Right atrium auricular region (tissue), 2 donors: ENCODE results near the gene KRT78. TPM values are rescaled to one million over a fixed set of nuclear protein-coding genes. Genes with fewer than 3 reads are reported as not detected.

Source experiments
- DNase-seq: peaks from one replicate; pipeline ENCODE4 v3.0.0-alpha.2; 2019; ENCODE audit warnings: low spot score
- H3K27ac ChIP-seq, 2 donors: fragments of 200-600 bp; sonication (generic); 1 replicate in 1 of 2; 2 replicates in 1 of 2; pipeline ENCODE4 v1.5.1; 2016 to 2019
- H3K27me3 ChIP-seq, 2 donors: fragments of 200-600 bp; sonication (generic); one replicate each; pipeline versions ENCODE4 v1.5.1 to v1.6.0; 2017 to 2019
- H3K36me3 ChIP-seq: fragments of 200-600 bp; sonication (generic); one replicate; pipeline ENCODE4 v1.5.1; 2016
- H3K4me1 ChIP-seq, 2 donors: fragments of 200-600 bp; sonication (generic); one replicate each; pipeline versions ENCODE4 v1.5.1 to v1.6.0; 2017 to 2019
- H3K4me3 ChIP-seq, 2 donors: fragments of 200-600 bp; sonication (generic); 1 replicate in 1 of 2; 2 replicates in 1 of 2; pipeline ENCODE4 v1.5.1; 2017 to 2019; ENCODE audit warnings: mild to moderate bottlenecking in 1 of 2, moderate library complexity in 1 of 2
- H3K9me3 ChIP-seq, 2 donors: fragments of 200-600 bp; sonication (generic); one replicate each; pipeline ENCODE4 v1.5.1; 2019
- CTCF ChIP-seq, 2 donors: fragments of 200-600 bp; sonication (generic); IDR thresholded peaks; one replicate each; pipeline ENCODE4 v1.5.1; 2019; ENCODE audit warnings: antibody characterized with exemption in 2 of 2
- total RNA-seq, 2 donors: library from RNA; depleted of rRNA; stranded (reverse); fragments of >200 nt; gene quantifications; one replicate each; pipeline ENCODE4 v1.1.0, GENCODE V29; 2016

Gene KRT78
- total RNA-seq, 2 donors from 2014 or later = not detected

GRCh38 chr12:52818388-52818787 is 30.4 kb downstream of the KRT78 start:
- Histone ChIP-seq H3K4me3 (no peak overlapping the region), H3K36me3 (no peaks in the 10 kb centered on the region), H3K9me3 (no peaks in the 10 kb centered on the region), H3K27ac (no peak overlapping the region), H3K4me1 (no peaks in the 10 kb centered on the region), H3K27me3 (no peaks in the 10 kb centered on the region)
- no peak for TF ChIP-seq CTCF (IDR thresholded peaks at IDR 0.05)
- no peak for DNase-seq

GRCh38 chr12:52817699-52818238 is 31.0 kb downstream of the KRT78 start:
- Histone ChIP-seq H3K4me3 (no peak overlapping the region), H3K27ac (no peak overlapping the region), H3K27me3 (no peaks in the 10 kb centered on the region), H3K4me1 (no peaks in the 10 kb centered on the region), H3K36me3 (no peaks in the 10 kb centered on the region), H3K9me3 (no peaks in the 10 kb centered on the region)
- DNase-seq = no peak
- TF ChIP-seq CTCF (IDR thresholded peaks at IDR 0.05) = no peak

- TF ChIP-seq CTCF (IDR thresholded peaks at IDR 0.05) = no peak
- DNase-seq = no peak
- Histone ChIP-seq H3K27ac (no peak overlapping the region), H3K4me1 (no peaks in the 10 kb centered on the region), H3K27me3 (no peaks in the 10 kb centered on the region), H3K4me3 (no peak overlapping the region), H3K9me3 (no peaks in the 10 kb centered on the region), H3K36me3 (no peaks in the 10 kb centered on the region)
These were observed 31.6 kb downstream of the KRT78 start for GRCh38 chr12:52817003-52817698.

GRCh38 chr12:52815676-52816588 is 32.9 kb downstream of the KRT78 start:
- no peak for DNase-seq
- TF ChIP-seq CTCF (IDR thresholded peaks at IDR 0.05) = no peak
- H3K4me3 ChIP-seq = no peak overlapping the region
- no peaks in the 10 kb centered on the region for H3K4me1 ChIP-seq
- no peaks in the 10 kb centered on the region for H3K27me3 ChIP-seq
- H3K27ac ChIP-seq = no peak overlapping the region
- no peaks in the 10 kb centered on the region for H3K9me3 ChIP-seq
- no peaks in the 10 kb centered on the region for H3K36me3 ChIP-seq

GRCh38 chr12:52815161-52815560 is 33.6 kb downstream of the KRT78 start:
- Histone ChIP-seq H3K9me3 (no peaks in the 10 kb centered on the region), H3K27ac (no peak overlapping the region), H3K36me3 (no peaks in the 10 kb centered on the region), H3K4me1 (no peaks in the 10 kb centered on the region), H3K27me3 (no peaks in the 10 kb centered on the region), H3K4me3 (no peak overlapping the region)
- no peak for TF ChIP-seq CTCF (IDR thresholded peaks at IDR 0.05)
- DNase-seq = no peak
